Measurements from ENCODE around the gene KDM4B.

KDM4B gene

DNA sequence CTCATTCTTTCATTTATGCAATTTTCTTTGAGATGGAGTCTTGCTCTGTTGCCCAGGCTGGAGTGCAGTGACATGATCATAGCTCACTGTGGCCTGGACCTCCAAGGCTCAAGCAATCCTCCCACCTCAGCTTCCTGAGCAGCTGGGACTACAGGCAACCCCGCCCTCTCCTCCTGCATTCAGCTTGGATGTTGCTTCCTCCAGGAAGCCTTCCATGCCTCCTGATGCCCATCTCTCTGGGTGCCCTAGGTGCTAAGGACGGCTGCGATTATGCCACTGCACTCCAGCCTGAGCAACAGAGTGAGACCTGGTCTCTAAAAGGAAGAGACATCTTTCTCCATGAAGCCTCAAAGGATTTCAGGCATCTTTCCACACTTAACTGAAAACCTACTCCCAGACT lies 209.9 kb downstream of the KDM4B start:
- no peak for TF ChIP-seq CTCF (conservative IDR thresholded peaks at IDR 0.05; ENCODE audit: low read depth, low read length)
- H3K4me3 ChIP-seq (ENCODE audit: low read length): no peak overlapping the region
- DNase-seq (ENCODE audit: low read depth): no peak

DNA sequence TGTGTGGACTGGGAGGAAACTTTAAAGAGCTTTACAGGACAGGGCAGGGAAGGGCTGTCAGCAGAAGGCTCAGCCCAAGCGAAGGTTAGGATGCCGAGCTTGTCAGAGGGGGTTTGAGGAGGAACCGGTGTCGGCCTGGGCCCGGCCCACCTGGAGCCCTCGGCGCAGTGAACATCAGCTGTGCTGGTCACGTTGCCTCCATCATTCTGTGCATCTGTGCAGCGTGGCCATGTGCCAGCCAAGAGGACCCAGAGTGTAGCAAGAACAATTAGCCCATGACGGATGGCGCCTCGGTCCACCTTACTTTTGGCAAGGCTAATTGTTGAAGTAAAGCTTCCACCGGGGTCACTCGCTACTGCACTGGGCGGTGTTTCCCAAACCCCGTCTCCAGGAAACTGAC lies 210.3 kb downstream of the KDM4B start:
- no peak for DNase-seq (ENCODE audit: low read depth)
- no peak overlapping the region for H3K4me3 ChIP-seq (ENCODE audit: low read length)
- no peak for TF ChIP-seq CTCF (conservative IDR thresholded peaks at IDR 0.05; ENCODE audit: low read depth, low read length)

GRCh38 chr19:5181329-5181728 lies 212.4 kb downstream of the KDM4B start:
- no peak overlapping the region for H3K4me3 ChIP-seq (ENCODE audit: low read length)
- DNase-seq (ENCODE audit: low read depth): no peak
- TF ChIP-seq CTCF (conservative IDR thresholded peaks at IDR 0.05; ENCODE audit: low read depth, low read length): no peak

- H3K4me3 ChIP-seq (ENCODE audit: low read length): no peak overlapping the region
- no peak for DNase-seq (ENCODE audit: low read depth)
- no peak for TF ChIP-seq CTCF (conservative IDR thresholded peaks at IDR 0.05; ENCODE audit: low read depth, low read length)
These were observed 213.8 kb downstream of the KDM4B start for GRCh38 chr19:5182751-5183150.

- TF ChIP-seq CTCF (conservative IDR thresholded peaks at IDR 0.05; ENCODE audit: low read depth, low read length): no peak
- no peak for DNase-seq (ENCODE audit: low read depth)
- no peak overlapping the region for H3K4me3 ChIP-seq (ENCODE audit: low read length)
These were observed 214.7 kb downstream of the KDM4B start for GRCh38 chr19:5183616-5184015.

GRCh38 chr19:5184930-5185329 lies 216.0 kb downstream of the KDM4B start:
- no peak for DNase-seq (ENCODE audit: low read depth)
- no peak overlapping the region for H3K4me3 ChIP-seq (ENCODE audit: low read length)
- TF ChIP-seq CTCF (conservative IDR thresholded peaks at IDR 0.05; ENCODE audit: low read depth, low read length): no peak

- no peak for TF ChIP-seq CTCF (conservative IDR thresholded peaks at IDR 0.05; ENCODE audit: low read depth, low read length)
- no peak overlapping the region for H3K4me3 ChIP-seq (ENCODE audit: low read length)
- DNase-seq (ENCODE audit: low read depth): no peak
These were observed 217.6 kb downstream of the KDM4B start for GRCh38 chr19:5186293-5187050.

Measured in retinal pigment epithelial cell (primary cell).